Measurements from ENCODE around the gene SLC66A2. TPM values are rescaled to one million over a fixed set of nuclear protein-coding genes. Genes with fewer than 3 reads are reported as not detected.

SLC66A2 gene
- total RNA-seq, 1 donor from 2014 or later: 5.8 TPM

GRCh38 chr18:79933765-79934164 lies 17.7 kb downstream of the SLC66A2 start:
- H3K27ac ChIP-seq: no peak overlapping the region
- no peak overlapping the region for H3K4me3 ChIP-seq

DNA sequence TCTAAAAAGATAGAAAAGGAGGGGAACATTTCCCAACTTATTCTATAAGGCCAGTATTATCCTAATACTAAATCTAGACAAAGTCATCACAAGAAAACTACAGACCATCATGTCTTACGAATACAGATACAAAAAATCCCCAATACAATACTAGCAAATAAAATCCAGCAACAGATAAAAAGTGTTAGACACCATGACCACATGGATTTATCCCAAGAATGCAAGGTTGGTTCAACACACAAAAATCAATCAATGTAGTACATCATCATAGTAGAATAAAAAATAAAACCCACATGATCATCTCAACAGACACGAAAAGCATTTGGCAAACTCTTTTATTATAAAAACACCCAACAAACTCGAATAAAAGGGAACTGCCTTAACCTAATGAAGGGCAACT lies 18.5 kb downstream of the SLC66A2 start:
- Histone ChIP-seq H2AFZ (replicated peaks) (no peak overlapping the region), H3K27ac (no peak overlapping the region), H4K20me1 (ENCODE audit: low read depth) (peaks cover 3% of the 10 kb centered on the region), H3K4me3 (no peak overlapping the region), H3K79me2 (ENCODE audit: low read depth) (no peaks in the 10 kb centered on the region), H3K9me3 (ENCODE audit: low read depth) (peaks cover 26% of the 10 kb centered on the region), H3K27me3 (no peaks in the 10 kb centered on the region), H3K36me3 (no peaks in the 10 kb centered on the region), H3K9ac (no peak overlapping the region), H3K4me1 (peaks cover under 1% of the 10 kb centered on the region), H3K4me2 (no peak overlapping the region), H3F3A (ENCODE audit: low read depth) (peaks cover under 1% of the 10 kb centered on the region)
- H3K4me3 Mint-ChIP-seq: no peak overlapping the region
- H3K27me3 Mint-ChIP-seq (ENCODE audit: insufficient read depth, low read depth): peaks cover 7% of the 10 kb centered on the region
- DNase-seq (ENCODE audit: low spot score): no peak
- no peak overlapping the region for H3K27ac Mint-ChIP-seq
- H3K36me3 Mint-ChIP-seq: peaks cover 77% of the 10 kb centered on the region
- TF ChIP-seq EZH2phosphoT487 (IDR thresholded peaks at IDR 0.05) (no peak), EZH2 (IDR thresholded peaks at IDR 0.05) (no peak)
- TF ChIP-seq, protein P1, sequence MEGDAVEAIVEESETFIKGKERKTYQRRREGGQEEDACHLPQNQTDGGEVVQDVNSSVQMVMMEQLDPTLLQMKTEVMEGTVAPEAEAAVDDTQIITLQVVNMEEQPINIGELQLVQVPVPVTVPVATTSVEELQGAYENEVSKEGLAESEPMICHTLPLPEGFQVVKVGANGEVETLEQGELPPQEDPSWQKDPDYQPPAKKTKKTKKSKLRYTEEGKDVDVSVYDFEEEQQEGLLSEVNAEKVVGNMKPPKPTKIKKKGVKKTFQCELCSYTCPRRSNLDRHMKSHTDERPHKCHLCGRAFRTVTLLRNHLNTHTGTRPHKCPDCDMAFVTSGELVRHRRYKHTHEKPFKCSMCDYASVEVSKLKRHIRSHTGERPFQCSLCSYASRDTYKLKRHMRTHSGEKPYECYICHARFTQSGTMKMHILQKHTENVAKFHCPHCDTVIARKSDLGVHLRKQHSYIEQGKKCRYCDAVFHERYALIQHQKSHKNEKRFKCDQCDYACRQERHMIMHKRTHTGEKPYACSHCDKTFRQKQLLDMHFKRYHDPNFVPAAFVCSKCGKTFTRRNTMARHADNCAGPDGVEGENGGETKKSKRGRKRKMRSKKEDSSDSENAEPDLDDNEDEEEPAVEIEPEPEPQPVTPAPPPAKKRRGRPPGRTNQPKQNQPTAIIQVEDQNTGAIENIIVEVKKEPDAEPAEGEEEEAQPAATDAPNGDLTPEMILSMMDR (IDR thresholded peaks at IDR 0.05): no peak
- no peaks in the 10 kb centered on the region for H3K4me1 Mint-ChIP-seq
- H3K9me3 Mint-ChIP-seq: peaks cover 83% of the 10 kb centered on the region

More at GRCh38 chr18:79933765-79934164, 17.7 kb downstream of the SLC66A2 start:
- Histone ChIP-seq H2AFZ (replicated peaks) (no peak overlapping the region), H3K9me3 (ENCODE audit: low read depth) (peaks cover 26% of the 10 kb centered on the region), H3F3A (ENCODE audit: low read depth) (no peaks in the 10 kb centered on the region), H3K79me2 (ENCODE audit: low read depth) (no peaks in the 10 kb centered on the region), H3K4me1 (no peaks in the 10 kb centered on the region), H4K20me1 (ENCODE audit: low read depth) (no peaks in the 10 kb centered on the region), H3K9ac (no peak overlapping the region), H3K27me3 (no peaks in the 10 kb centered on the region), H3K36me3 (no peaks in the 10 kb centered on the region), H3K4me2 (no peak overlapping the region)
- H3K36me3 Mint-ChIP-seq: peaks cover 76% of the 10 kb centered on the region
- H3K27me3 Mint-ChIP-seq (ENCODE audit: insufficient read depth, low read depth): peaks cover 7% of the 10 kb centered on the region
- H3K27ac Mint-ChIP-seq: no peak overlapping the region
- H3K9me3 Mint-ChIP-seq: peaks cover 80% of the 10 kb centered on the region
- H3K4me3 Mint-ChIP-seq: no peak overlapping the region
- no peaks in the 10 kb centered on the region for H3K4me1 Mint-ChIP-seq
- TF ChIP-seq EZH2 (IDR thresholded peaks at IDR 0.05): no peak
- TF ChIP-seq, protein P1 (IDR thresholded peaks at IDR 0.05): peak; percentile 41
- peak; percentile 36 for DNase-seq (ENCODE audit: low spot score)

- Mint-ChIP-seq H3K4me1 (peaks cover 6% of the 10 kb centered on the region), H3K4me3 (no peak overlapping the region), H3K27ac (no peak overlapping the region), H3K27me3 (ENCODE audit: insufficient read depth, low read depth) (peaks cover 4% of the 10 kb centered on the region), H3K36me3 (peaks cover 69% of the 10 kb centered on the region), H3K9me3 (peaks cover 72% of the 10 kb centered on the region)
- Histone ChIP-seq H3K79me2 (ENCODE audit: low read depth) (no peaks in the 10 kb centered on the region), H4K20me1 (ENCODE audit: low read depth) (peaks cover 17% of the 10 kb centered on the region), H3K27ac (no peak overlapping the region), H3K4me2 (no peak overlapping the region), H3K9me3 (ENCODE audit: low read depth) (peaks cover 26% of the 10 kb centered on the region), H3F3A (ENCODE audit: low read depth) (peaks cover 15% of the 10 kb centered on the region), H2AFZ (replicated peaks) (no peak overlapping the region), H3K36me3 (no peaks in the 10 kb centered on the region), H3K4me3 (no peak overlapping the region), H3K27me3 (no peaks in the 10 kb centered on the region), H3K4me1 (peaks cover 15% of the 10 kb centered on the region), H3K9ac (no peak overlapping the region)
- TF ChIP-seq, protein P1 (IDR thresholded peaks at IDR 0.05): no peak
- no peak for TF ChIP-seq EZH2 (IDR thresholded peaks at IDR 0.05)
- no peak for TF ChIP-seq EZH2phosphoT487 (IDR thresholded peaks at IDR 0.05)
- no peak for DNase-seq (ENCODE audit: low spot score)
Observed at GRCh38 chr18:79931475-79931874, 20.0 kb downstream of the SLC66A2 start.
